ENCODE data around the gene HLX. TPM values are rescaled to one million over a fixed set of nuclear protein-coding genes. Genes with fewer than 3 reads are reported as not detected.

The HLX gene
- total RNA-seq, 1 donor = 9.0 TPM

GRCh38 chr1:220929304-220929703 lies 50.1 kb downstream of the HLX start:
- Histone ChIP-seq H3K9me3 (ENCODE audit: low read depth, low read length) (no peaks in the 10 kb centered on the region), H3K27me3 (ENCODE audit: insufficient read depth, low read length) (no peaks in the 10 kb centered on the region), H3K27ac (ENCODE audit: low read depth, low read length) (no peak overlapping the region), H4K20me1 (ENCODE audit: insufficient read depth, low read length) (no peaks in the 10 kb centered on the region), H3K79me2 (ENCODE audit: insufficient read depth, low read length) (no peaks in the 10 kb centered on the region), H3K36me3 (ENCODE audit: insufficient read depth, low read length) (no peaks in the 10 kb centered on the region), H3K4me2 (ENCODE audit: insufficient read depth, low read length) (no peak overlapping the region), H3K4me3 (ENCODE audit: insufficient read depth, low read length) (no peak overlapping the region), H3K4me1 (ENCODE audit: insufficient read depth, low read length) (peaks cover 18% of the 10 kb centered on the region), H2AFZ (ENCODE audit: low read length) (no peak overlapping the region)
- DNase-seq (ENCODE audit: insufficient read length, low spot score, missing footprints) = no peak
- no peak for TF ChIP-seq CTCF (IDR thresholded peaks at IDR 0.05; ENCODE audit: extremely low read depth, low read depth, low read length)

Other genes with a start within 250 kb of the HLX start
- 0.29 and 0.36 TPM in 2 replicates for gene C1orf115, start 189.1 kb upstream of the HLX start, total RNA-seq
- 7.7 and 9.4 TPM in 2 replicates for gene MTARC2, start 131.1 kb upstream of the HLX start, total RNA-seq
- gene MTARC1, start 92.5 kb upstream of the HLX start, total RNA-seq = 2.9 TPM in 2 replicates